Naive thymus-derived CD8-positive, alpha-beta T cell (primary cell): Measurements from ENCODE around the gene SNX27. TPM values are rescaled to one million over a fixed set of nuclear protein-coding genes. Genes with fewer than 3 reads are reported as not detected.

Source experiments
- ATAC-seq, 2 donors: fragments of 150-1000 bp; cut with Tn5 transposase in 1 of 2; sonication (Bioruptor Pico), chemical (Tn5 transposase) in 1 of 2; 1 replicate in 1 of 2; 2 replicates in 1 of 2; pipeline ENCODE4 v1.10.0; 2021; ENCODE audit warnings: mild to moderate bottlenecking in 2 of 2, moderate library complexity in 2 of 2
- POLR2A ChIA-PET: fragments of 350-600 bp; sonication (Branson Sonifier 250); formaldehyde crosslinking; loops from one replicate; lab custom pipeline; 2021; ENCODE audit warnings: antibody characterized with exemption; lab: Charles Lee
- DNase-seq, 10 donors: peaks; one replicate each; pipeline versions ENCODE4 v3.0.0 to v3.0.0-alpha.2; 2020 to 2022
- H3K27ac Mint-ChIP-seq, 10 donors: one replicate each; pipeline ENCODE4 v1.8.0; 2020 to 2022; ENCODE audit warnings: mild to moderate bottlenecking in 10 of 10, mixed read lengths in 10 of 10, moderate library complexity in 4 of 10, inconsistent platforms in 1 of 10
- H3K27me3 Mint-ChIP-seq, 5 donors: one replicate each; pipeline ENCODE4 v1.8.0; 2021 to 2022; ENCODE audit warnings: mixed read lengths in 5 of 5
- H3K36me3 Mint-ChIP-seq, 3 donors: one replicate each; pipeline ENCODE4 v1.8.0; 2020 to 2022; ENCODE audit warnings: mixed read lengths in 3 of 3, mild to moderate bottlenecking in 2 of 3, inconsistent platforms in 1 of 3
- H3K4me1 Mint-ChIP-seq, 4 donors: one replicate each; pipeline ENCODE4 v1.8.0; 2021 to 2022; ENCODE audit warnings: mixed read lengths in 4 of 4
- H3K4me3 Mint-ChIP-seq, 10 donors: one replicate each; pipeline ENCODE4 v1.8.0; 2020 to 2022; ENCODE audit warnings: mild to moderate bottlenecking in 10 of 10, mixed read lengths in 10 of 10, moderate library complexity in 6 of 10, inconsistent platforms in 1 of 10
- H3K9me3 Mint-ChIP-seq, 9 donors: one replicate each; pipeline ENCODE4 v1.8.0; 2020 to 2022; ENCODE audit warnings: mixed read lengths in 9 of 9, mild to moderate bottlenecking in 3 of 9, inconsistent platforms in 1 of 9, moderate library complexity in 1 of 9
- polyA plus RNA-seq, 3 donors: library from polyadenylated mRNA; unstranded; fragments of 300-500 nt; fragmentation: Illumina TruSeq; gene quantifications; one replicate each; pipeline ENCODE4 v1.2.3, GENCODE V29; 2021
- total RNA-seq, 8 experiments: library from RNA in 2 of 8; stranded (reverse) in 2 of 8; gene quantifications; one replicate each; pipeline ENCODE4 v1.2.3 and lab custom pipeline; 2021 to 2026

Gene SNX27
- 10 to 100 TPM; 32.8 to 33.3 TPM for total RNA-seq
- polyA plus RNA-seq: 10 to 100 TPM in 1 of 3 donors, 1 to 10 TPM in 2; 8.3 to 12.2 (median 9.1) TPM
- 53.6 to 82.5 (median 71.1) reads per million in 6 experiments for total RNA-seq (lab: John Stamatoyannopoulos, UW)

GRCh38 chr1:151611832-151612500, at the start of gene SNX27:
Gene SNX27, plus strand, starts transcription at chr1:151612050. Its CDS starts 152 bp downstream, at chr1:151612202.
- ATAC-seq: peak; percentile 90 to 94
- peak; percentile 79 to 94 (median 88) for DNase-seq
- Mint-ChIP-seq H3K36me3 (peaks cover 0 to 17% (median 2%) of the 10 kb centered on the region in 3 donors), H3K27ac (peak within 1 kb of the TSS; percentile 93 to 98 (median 96)), H3K4me3 (peak within 1 kb of the TSS; percentile 95 to 100 (median 98)), H3K4me1 (peaks cover 24 to 45% (median 38%) of the 10 kb centered on the region in 4 donors), H3K27me3 (peaks cover 1 to 11% (median 6%) of the 10 kb centered on the region in 5 donors), H3K9me3 (no peaks in the 10 kb centered on the region)
- POLR2A ChIA-PET: interaction anchor here (0.6 kb wide), 2 partner anchors 380 to 381 kb away, joined by 7 to 9 read pairs; no protein-coding TSS in a partner anchor

- POLR2A ChIA-PET: interaction anchor here (1.1 kb wide), 1 partner anchor 66 kb away, joined by 4 read pairs; no protein-coding TSS in a partner anchor
- Mint-ChIP-seq H3K36me3 (peaks cover 0 to 2% (median 0%) of the 10 kb centered on the region in 3 donors), H3K27ac (no peak overlapping the region), H3K9me3 (no peaks in the 10 kb centered on the region), H3K4me3 (no peak overlapping the region), H3K27me3 (peaks cover 0 to 3% (median 0%) of the 10 kb centered on the region in 5 donors), H3K4me1 (no peaks in the 10 kb centered on the region)
- ATAC-seq (no peak), DNase-seq (no peak)
Measured at GRCh38 chr1:151562661-151563060, 49.2 kb upstream of the SNX27 start.

- Mint-ChIP-seq H3K36me3 (peaks cover 0 to 2% (median 0%) of the 10 kb centered on the region in 3 donors), H3K4me3 (no peak overlapping the region), H3K27ac (no peak overlapping the region), H3K4me1 (no peaks in the 10 kb centered on the region), H3K9me3 (no peaks in the 10 kb centered on the region), H3K27me3 (peaks cover 0 to 3% (median 0%) of the 10 kb centered on the region in 5 donors)
- DNase-seq (no peak), ATAC-seq (no peak)
- POLR2A ChIA-PET: no interaction called here
Measured at GRCh38 chr1:151563376-151563775, 48.5 kb upstream of the SNX27 start.

GRCh38 chr1:151565502-151566189, 46.2 kb upstream of the SNX27 start:
- POLR2A ChIA-PET: no interaction called here
- DNase-seq: no peak
- H3K4me3 Mint-ChIP-seq: no peak overlapping the region
- H3K27me3 Mint-ChIP-seq: no peaks in the 10 kb centered on the region
- ATAC-seq: no peak
- no peaks in the 10 kb centered on the region for H3K9me3 Mint-ChIP-seq
- H3K27ac Mint-ChIP-seq: peak overlapping the region in 1 of 10 donors; percentile 33
- H3K4me1 Mint-ChIP-seq: no peaks in the 10 kb centered on the region
- peaks cover 0 to 2% (median 0%) of the 10 kb centered on the region in 3 donors for H3K36me3 Mint-ChIP-seq

- Mint-ChIP-seq H3K36me3 (peaks cover 0 to 2% (median 0%) of the 10 kb centered on the region in 3 donors), H3K9me3 (no peaks in the 10 kb centered on the region), H3K27me3 (no peaks in the 10 kb centered on the region), H3K27ac (no peak overlapping the region), H3K4me3 (no peak overlapping the region), H3K4me1 (no peaks in the 10 kb centered on the region)
- ATAC-seq (peak; percentile 20 to 51), DNase-seq (no peak)
- POLR2A ChIA-PET: no interaction called here
Measured at GRCh38 chr1:151568626-151569088, 43.2 kb upstream of the SNX27 start.

GRCh38 chr1:151570819-151571218, 41.0 kb upstream of the SNX27 start:
- POLR2A ChIA-PET: no interaction called here
- Mint-ChIP-seq H3K36me3 (peaks cover 0 to 5% (median 2%) of the 10 kb centered on the region in 3 donors), H3K27ac (peak overlapping the region in 1 of 10 donors; percentile 40), H3K4me3 (no peak overlapping the region), H3K9me3 (no peaks in the 10 kb centered on the region), H3K27me3 (no peaks in the 10 kb centered on the region), H3K4me1 (no peaks in the 10 kb centered on the region)
- DNase-seq (no peak), ATAC-seq (no peak)

GRCh38 chr1:151574575-151575529, 37.0 kb upstream of the SNX27 start:
- POLR2A ChIA-PET: no interaction called here
- H3K27ac Mint-ChIP-seq: peak overlapping the region in 1 of 10 donors; percentile 46
- peaks cover 0 to 3% (median 2%) of the 10 kb centered on the region in 3 donors for H3K36me3 Mint-ChIP-seq
- H3K4me1 Mint-ChIP-seq: no peaks in the 10 kb centered on the region
- DNase-seq (no peak), ATAC-seq (no peak)
- H3K9me3 Mint-ChIP-seq: no peaks in the 10 kb centered on the region
- H3K4me3 Mint-ChIP-seq: no peak overlapping the region
- no peaks in the 10 kb centered on the region for H3K27me3 Mint-ChIP-seq

GRCh38 chr1:151577173-151577572, 34.7 kb upstream of the SNX27 start:
- Mint-ChIP-seq H3K4me1 (no peaks in the 10 kb centered on the region), H3K27ac (no peak overlapping the region), H3K27me3 (no peaks in the 10 kb centered on the region), H3K9me3 (no peaks in the 10 kb centered on the region), H3K4me3 (no peak overlapping the region), H3K36me3 (peaks cover 0 to 4% (median 2%) of the 10 kb centered on the region in 3 donors)
- DNase-seq (no peak), ATAC-seq (no peak)
- POLR2A ChIA-PET: no interaction called here

GRCh38 chr1:151578941-151579340, 32.9 kb upstream of the SNX27 start:
- Mint-ChIP-seq H3K27ac (no peak overlapping the region), H3K4me3 (no peak overlapping the region), H3K36me3 (peaks cover 0 to 4% (median 2%) of the 10 kb centered on the region in 3 donors), H3K27me3 (no peaks in the 10 kb centered on the region), H3K4me1 (no peaks in the 10 kb centered on the region), H3K9me3 (no peaks in the 10 kb centered on the region)
- DNase-seq (no peak), ATAC-seq (no peak)
- POLR2A ChIA-PET: no interaction called here

- Mint-ChIP-seq H3K4me3 (no peak overlapping the region), H3K9me3 (no peaks in the 10 kb centered on the region), H3K27ac (no peak overlapping the region), H3K27me3 (no peaks in the 10 kb centered on the region), H3K36me3 (peaks cover 0 to 2% (median 0%) of the 10 kb centered on the region in 3 donors), H3K4me1 (no peaks in the 10 kb centered on the region)
- no peak for DNase-seq
- POLR2A ChIA-PET: no interaction called here
- ATAC-seq: no peak
Measured at GRCh38 chr1:151579436-151580225, 32.2 kb upstream of the SNX27 start.

- POLR2A ChIA-PET: no interaction called here
- Mint-ChIP-seq H3K9me3 (no peaks in the 10 kb centered on the region), H3K4me3 (no peak overlapping the region), H3K4me1 (no peaks in the 10 kb centered on the region), H3K27ac (peak overlapping the region in 1 of 10 donors; percentile 70), H3K36me3 (peaks cover 0 to 2% (median 0%) of the 10 kb centered on the region in 3 donors), H3K27me3 (no peaks in the 10 kb centered on the region)
- ATAC-seq (no peak), DNase-seq (no peak)
Measured at GRCh38 chr1:151581451-151581850, 30.4 kb upstream of the SNX27 start.
